Measurements from ENCODE around the gene EPM2A. TPM values are rescaled to one million over a fixed set of nuclear protein-coding genes. Genes with fewer than 3 reads are reported as not detected.

EPM2A gene
- total RNA-seq, 1 experiment from 2014 or later = 4.7 TPM

GRCh38 chr6:145755682-145756081, 20.4 kb upstream of the EPM2A start:
- no peaks in the 10 kb centered on the region for H3K9me2 ChIP-seq (ENCODE audit: insufficient read depth)
- no peak overlapping the region for H2AFZ ChIP-seq
- no peaks in the 10 kb centered on the region for H3K36me3 ChIP-seq (ENCODE audit: low read depth)
- H3K4me1 ChIP-seq (replicated peaks; ENCODE audit: insufficient read depth) = peaks cover 4% of the 10 kb centered on the region
- no peaks in the 10 kb centered on the region for H4K20me1 ChIP-seq (ENCODE audit: insufficient read depth)
- intact Hi-C loops (cut with micrococcal nuclease; ENCODE audit: unreplicated experiment) = no loop called here
- no peak for DNase-seq
- no peak for TF ChIP-seq EZH2 (IDR thresholded peaks at IDR 0.05; ENCODE audit: low read depth)
- TF ChIP-seq CTCF (conservative IDR thresholded peaks at IDR 0.05) = no peak
- H3F3A ChIP-seq (ENCODE audit: insufficient read depth, low read depth) = peaks cover 4% of the 10 kb centered on the region
- H3K27me3 ChIP-seq (ENCODE audit: insufficient read depth, low read depth) = no peaks in the 10 kb centered on the region
- H3K9me3 ChIP-seq (ENCODE audit: insufficient read depth, low read depth) = no peaks in the 10 kb centered on the region
- CTCF ChIA-PET = interaction anchor here (0.5 kb wide), 1 partner anchor 1274 kb away, joined by 3 read pairs; no protein-coding TSS in a partner anchor
- no peaks in the 10 kb centered on the region for H3K79me2 ChIP-seq (ENCODE audit: low read depth)
- no TSS peak for BruUV-seq (replicated peaks)
- no peak overlapping the region for H3K27ac ChIP-seq
- no peak overlapping the region for H3K4me2 ChIP-seq
- POLR2A ChIA-PET (ENCODE audit: unreplicated experiment) = no interaction called here
- no peak overlapping the region for H3K4me3 ChIP-seq

DNA sequence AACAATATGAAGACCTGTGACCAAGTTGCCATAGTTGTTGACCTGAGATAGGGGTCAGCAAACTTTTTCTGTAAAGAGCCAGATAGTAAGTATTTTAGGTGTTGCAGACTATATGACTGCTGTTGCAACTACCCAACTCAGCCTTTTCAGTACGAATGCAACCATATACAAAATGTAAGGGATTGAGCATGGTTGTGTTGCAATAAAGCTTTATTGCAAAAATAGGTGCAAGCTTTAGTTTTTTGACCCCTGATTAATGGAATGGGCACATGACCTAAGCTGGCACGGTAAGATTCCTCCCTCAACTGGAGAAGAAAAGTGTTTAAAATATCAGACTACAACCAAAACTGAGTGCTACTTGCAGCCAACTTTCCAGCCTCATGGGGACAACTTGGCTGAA, 17.3 kb upstream of the EPM2A start:
- Histone ChIP-seq H3K79me2 (ENCODE audit: low read depth) (no peaks in the 10 kb centered on the region), H3K27me3 (ENCODE audit: insufficient read depth, low read depth) (no peaks in the 10 kb centered on the region), H3K27ac (no peak overlapping the region), H3K36me3 (ENCODE audit: low read depth) (peaks cover 7% of the 10 kb centered on the region; the same call in 1 of the 2 replicates), H3F3A (ENCODE audit: insufficient read depth, low read depth) (peaks cover 4% of the 10 kb centered on the region), H2AFZ (no peak overlapping the region), H3K9me3 (ENCODE audit: insufficient read depth, low read depth) (peaks cover 10% of the 10 kb centered on the region; the same call in 1 of the 2 replicates), H3K9me2 (ENCODE audit: insufficient read depth) (no peaks in the 10 kb centered on the region), H3K4me3 (no peak overlapping the region), H3K4me1 (replicated peaks; ENCODE audit: insufficient read depth) (peaks cover 15% of the 10 kb centered on the region), H4K20me1 (ENCODE audit: insufficient read depth) (no peaks in the 10 kb centered on the region), H3K4me2 (no peak overlapping the region)
- ChIA-PET CTCF (no interaction called here), POLR2A (ENCODE audit: unreplicated experiment) (no interaction called here)
- no TSS peak for BruUV-seq (replicated peaks)
- intact Hi-C loops (cut with micrococcal nuclease; ENCODE audit: unreplicated experiment) = no loop called here
- no peak for DNase-seq
- no peak for TF ChIP-seq CTCF (conservative IDR thresholded peaks at IDR 0.05)
- no peak for TF ChIP-seq EZH2 (IDR thresholded peaks at IDR 0.05; ENCODE audit: low read depth)

GRCh38 chr6:145749632-145750031, 14.3 kb upstream of the EPM2A start:
- ChIA-PET POLR2A (ENCODE audit: unreplicated experiment) (interaction anchor here (0.6 kb wide), 1 partner anchor 98 kb away, joined by 3 read pairs; no protein-coding TSS in a partner anchor), CTCF (no interaction called here)
- no TSS peak for BruUV-seq (replicated peaks)
- TF ChIP-seq EZH2 (IDR thresholded peaks at IDR 0.05; ENCODE audit: low read depth) (no peak), CTCF (conservative IDR thresholded peaks at IDR 0.05) (no peak)
- H3K27me3 ChIP-seq (ENCODE audit: insufficient read depth, low read depth) = no peaks in the 10 kb centered on the region
- peaks cover 31% of the 10 kb centered on the region for H3K4me1 ChIP-seq (replicated peaks; ENCODE audit: insufficient read depth)
- H3K27ac ChIP-seq = peak overlapping the region; percentile 66
- no peaks in the 10 kb centered on the region for H3K79me2 ChIP-seq (ENCODE audit: low read depth)
- H3K4me3 ChIP-seq = no peak overlapping the region
- DNase-seq = peak in 1 of 2 experiments; percentile 54
- intact Hi-C loops (cut with micrococcal nuclease; ENCODE audit: unreplicated experiment) = no loop called here
- no peaks in the 10 kb centered on the region for H3F3A ChIP-seq (ENCODE audit: insufficient read depth, low read depth)
- no peaks in the 10 kb centered on the region for H4K20me1 ChIP-seq (ENCODE audit: insufficient read depth)
- peak overlapping the region; percentile 76 for H2AFZ ChIP-seq
- H3K4me2 ChIP-seq = peak overlapping the region; percentile 48
- no peaks in the 10 kb centered on the region for H3K9me2 ChIP-seq (ENCODE audit: insufficient read depth)
- peaks cover 12% of the 10 kb centered on the region for H3K36me3 ChIP-seq (ENCODE audit: low read depth)
- peaks cover 15% of the 10 kb centered on the region; the same call in 1 of the 2 replicates for H3K9me3 ChIP-seq (ENCODE audit: insufficient read depth, low read depth)
